Gastrocnemius medialis (tissue), 4 donors: ENCODE data around the gene PODN. TPM values are rescaled to one million over a fixed set of nuclear protein-coding genes. Genes with fewer than 3 reads are reported as not detected.

Experiments
- ATAC-seq, 2 donors: fragments of 150-250 bp; one replicate each; pipeline ENCODE4 v1.9.1; 2016
- DNase-seq, 2 donors: peaks; one replicate each; pipeline ENCODE4 v3.0.0-alpha.2; 2019
- H3K27ac ChIP-seq, 4 donors: fragments of 200-600 bp; sonication (generic); 1 replicate in 1 of 4; 2 replicates in 3 of 4; pipeline ENCODE4 v1.5.1; 2016 to 2018; ENCODE audit warnings: mild to moderate bottlenecking in 2 of 4, moderate library complexity in 1 of 4
- H3K27me3 ChIP-seq, 3 donors: fragments of 200-600 bp; sonication (generic) in 2 of 3; 1 replicate in 1 of 3; 2 replicates in 2 of 3; pipeline versions ENCODE4 v1.5.1 to v1.6.0; 2016 to 2019; ENCODE audit warnings: mild to moderate bottlenecking in 1 of 3, moderate library complexity in 1 of 3
- H3K36me3 ChIP-seq, 2 donors: fragments of 200-600 bp; sonication (generic) in 1 of 2; one replicate each; pipeline ENCODE4 v1.5.1; 2017 to 2018
- H3K4me1 ChIP-seq, 2 donors: fragments of 200-600 bp; sonication (generic) in 1 of 2; one replicate each; pipeline ENCODE4 v1.5.1; 2016 to 2017; ENCODE audit warnings: mild to moderate bottlenecking in 2 of 2
- H3K4me3 ChIP-seq, 4 donors: fragments of 200-600 bp; sonication (generic) in 3 of 4; 1 replicate in 1 of 4; 2 replicates in 3 of 4; pipeline ENCODE4 v1.5.1; 2016 to 2019; ENCODE audit warnings: mild to moderate bottlenecking in 2 of 4
- H3K9me3 ChIP-seq, 3 donors: fragments of 200-600 bp; sonication (generic) in 2 of 3; 1 replicate in 1 of 3; 2 replicates in 2 of 3; pipeline ENCODE4 v1.5.1; 2016 to 2019
- POLR2A ChIP-seq, 2 donors: fragments of 450-650 bp; IDR thresholded peaks; one replicate each; pipeline ENCODE4 v1.6.1; 2017; ENCODE audit warnings: antibody characterized with exemption in 2 of 2, mild to moderate bottlenecking in 2 of 2, moderate library complexity in 2 of 2
- in situ Hi-C, 4 donors: fragments of 200-750 bp; cut with MboI; loops; one replicate each; pipeline versions ENCODE4 v1.15.0 to v1.8.0; 2017; ENCODE audit warnings: low sequenced_read_pairs in 4 of 4
- intact Hi-C: fragments of 100-400 bp; cut with DNase I; formaldehyde crosslinking; loops from one replicate; pipeline ENCODE4 v1.15.1; 2023; ENCODE audit warnings: low total_unique reads
- total RNA-seq, 4 donors: library from RNA; depleted of rRNA; stranded (reverse); fragments of >200 nt; gene quantifications; one replicate each; pipeline versions ENCODE4 v1.1.0 to v1.2.3, GENCODE V29; 2016
- TF ChIP-seq, protein P1 (sequence below), 5 experiments: fragments of 450-650 bp in 3 of 5; fragments of 200-600 bp in 2 of 5; sonication (generic) in 2 of 5; IDR thresholded peaks in 4 of 5; conservative IDR thresholded peaks in 1 of 5; 1 replicate in 4 of 5; 2 replicates in 1 of 5; pipeline ENCODE4 v1.5.1; 2016 to 2019; ENCODE audit warnings: antibody characterized with exemption in 5 of 5, mild to moderate bottlenecking in 3 of 5, moderate library complexity in 3 of 5

The PODN gene
- total RNA-seq, 4 donors from 2014 or later = 10.2 to 15.9 (median 13.0) TPM

GRCh38 chr1:53069663-53070327 lies 7.8 kb downstream of the PODN start:
- Histone ChIP-seq H3K36me3 (no peaks in the 10 kb centered on the region), H3K9me3 (no peaks in the 10 kb centered on the region), H3K27ac (no peak overlapping the region), H3K4me1 (no peaks in the 10 kb centered on the region), H3K4me3 (no peak overlapping the region), H3K27me3 (no peaks in the 10 kb centered on the region)
- no peak for TF ChIP-seq POLR2A (IDR thresholded peaks at IDR 0.05)
- TF ChIP-seq, protein P1, sequence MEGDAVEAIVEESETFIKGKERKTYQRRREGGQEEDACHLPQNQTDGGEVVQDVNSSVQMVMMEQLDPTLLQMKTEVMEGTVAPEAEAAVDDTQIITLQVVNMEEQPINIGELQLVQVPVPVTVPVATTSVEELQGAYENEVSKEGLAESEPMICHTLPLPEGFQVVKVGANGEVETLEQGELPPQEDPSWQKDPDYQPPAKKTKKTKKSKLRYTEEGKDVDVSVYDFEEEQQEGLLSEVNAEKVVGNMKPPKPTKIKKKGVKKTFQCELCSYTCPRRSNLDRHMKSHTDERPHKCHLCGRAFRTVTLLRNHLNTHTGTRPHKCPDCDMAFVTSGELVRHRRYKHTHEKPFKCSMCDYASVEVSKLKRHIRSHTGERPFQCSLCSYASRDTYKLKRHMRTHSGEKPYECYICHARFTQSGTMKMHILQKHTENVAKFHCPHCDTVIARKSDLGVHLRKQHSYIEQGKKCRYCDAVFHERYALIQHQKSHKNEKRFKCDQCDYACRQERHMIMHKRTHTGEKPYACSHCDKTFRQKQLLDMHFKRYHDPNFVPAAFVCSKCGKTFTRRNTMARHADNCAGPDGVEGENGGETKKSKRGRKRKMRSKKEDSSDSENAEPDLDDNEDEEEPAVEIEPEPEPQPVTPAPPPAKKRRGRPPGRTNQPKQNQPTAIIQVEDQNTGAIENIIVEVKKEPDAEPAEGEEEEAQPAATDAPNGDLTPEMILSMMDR (IDR thresholded peaks at IDR 0.05 in 4 of 5, conservative IDR thresholded peaks at IDR 0.05 in 1 of 5) = no peak
- DNase-seq = peak in 1 of 2 donors; percentile 2
- ATAC-seq = no peak
- in situ Hi-C loops = no loop called here
- intact Hi-C loops = no loop called here

- ATAC-seq (no peak), DNase-seq (peak in 1 of 2 donors; percentile 8)
- in situ Hi-C loops (no loop called here), intact Hi-C loops (no loop called here)
- no peak for TF ChIP-seq POLR2A (IDR thresholded peaks at IDR 0.05)
- TF ChIP-seq, protein P1 (IDR thresholded peaks at IDR 0.05 in 4 of 5, conservative IDR thresholded peaks at IDR 0.05 in 1 of 5) = no peak
- Histone ChIP-seq H3K4me3 (no peak overlapping the region), H3K27ac (no peak overlapping the region), H3K36me3 (no peaks in the 10 kb centered on the region), H3K4me1 (no peaks in the 10 kb centered on the region), H3K9me3 (no peaks in the 10 kb centered on the region), H3K27me3 (no peaks in the 10 kb centered on the region)
Observed at GRCh38 chr1:53070621-53071020, 8.6 kb downstream of the PODN start.

- no peaks in the 10 kb centered on the region for H3K36me3 ChIP-seq
- no peaks in the 10 kb centered on the region for H3K4me1 ChIP-seq
- no peak for ATAC-seq
- in situ Hi-C loops (no loop called here), intact Hi-C loops (no loop called here)
- no peaks in the 10 kb centered on the region for H3K9me3 ChIP-seq
- no peaks in the 10 kb centered on the region for H3K27me3 ChIP-seq
- DNase-seq = peak in 1 of 2 donors; percentile 2
- TF ChIP-seq POLR2A (IDR thresholded peaks at IDR 0.05) = no peak
- TF ChIP-seq, protein P1 (IDR thresholded peaks at IDR 0.05 in 4 of 5, conservative IDR thresholded peaks at IDR 0.05 in 1 of 5) = no peak
- H3K27ac ChIP-seq = no peak overlapping the region
- no peak overlapping the region for H3K4me3 ChIP-seq
Observed at GRCh38 chr1:53071167-53071865, 9.3 kb downstream of the PODN start.

- H3K27ac ChIP-seq = no peak overlapping the region
- ATAC-seq (no peak), DNase-seq (no peak)
- H3K36me3 ChIP-seq = no peaks in the 10 kb centered on the region
- H3K9me3 ChIP-seq = no peaks in the 10 kb centered on the region
- no peak for TF ChIP-seq POLR2A (IDR thresholded peaks at IDR 0.05)
- TF ChIP-seq, protein P1 (IDR thresholded peaks at IDR 0.05 in 4 of 5, conservative IDR thresholded peaks at IDR 0.05 in 1 of 5) = no peak
- in situ Hi-C loops (no loop called here), intact Hi-C loops (no loop called here)
- no peak overlapping the region for H3K4me3 ChIP-seq
- no peaks in the 10 kb centered on the region for H3K27me3 ChIP-seq
- H3K4me1 ChIP-seq = no peaks in the 10 kb centered on the region
Observed at GRCh38 chr1:53071915-53072314, 9.9 kb downstream of the PODN start.
